Testis (tissue), 3 donors: ENCODE measurements around the gene SPOP. TPM values are rescaled to one million over a fixed set of nuclear protein-coding genes. Genes with fewer than 3 reads are reported as not detected.
"Not testable (repeated sequence)": the region's sequence is repeated elsewhere in the genome, so short reads cannot be mapped to it uniquely, and the experiment has no call there.

Experiments
- DNase-seq: peaks from one replicate; pipeline ENCODE4 v3.0.0-alpha.2; 2019
- H3K27ac ChIP-seq, 2 donors: fragments of 200-600 bp; sonication (generic); one replicate each; pipeline ENCODE4 v1.5.1; 2019
- H3K27me3 ChIP-seq: fragments of 200-600 bp; sonication (generic); one replicate; pipeline ENCODE4 v1.5.1; 2019
- H3K36me3 ChIP-seq: fragments of 200-600 bp; sonication (generic); one replicate; pipeline ENCODE4 v1.5.1; 2017; ENCODE audit warnings: low read depth; ENCODE audit errors: missing control alignments
- H3K4me1 ChIP-seq: fragments of 200-600 bp; sonication (generic); one replicate; pipeline ENCODE4 v1.5.1; 2019
- H3K4me3 ChIP-seq, 2 donors: fragments of 200-600 bp; sonication (generic); one replicate each; pipeline ENCODE4 v1.5.1; 2017 to 2019
- H3K9me3 ChIP-seq: fragments of 200-600 bp; sonication (generic); one replicate; pipeline ENCODE4 v1.5.1; 2017
- POLR2A ChIP-seq: fragments of 450-650 bp; IDR thresholded peaks from one replicate; pipeline ENCODE4 v1.6.1; 2017; ENCODE audit warnings: antibody characterized with exemption, mild to moderate bottlenecking, moderate library complexity
- WGBS, 2 donors: methylation state at CpG; one replicate each; pipeline ENCODE4 v1.1.5; 2018; 5-methylcytosine and 5-hydroxymethylcytosine counted together
- intact Hi-C: fragments of 100-400 bp; cut with DNase I; formaldehyde crosslinking; loops from one replicate; pipeline ENCODE4 v1.15.1; 2023; ENCODE audit warnings: low total_unique reads
- polyA plus RNA-seq: library from polyadenylated mRNA; stranded (reverse); fragments of 350-450 nt; fragmentation: Illumina TruSeq; extraction: RNeasy Lipid Tissue Mini Kit (QIAGEN cat#74804); gene quantifications from one replicate; pipeline ENCODE4 v1.2.3, GENCODE V29; 2014; ENCODE audit warnings: low read depth, low replicate concordance; ENCODE audit not compliant: insufficient read depth
- total RNA-seq, 2 donors: library from RNA; depleted of rRNA; stranded (reverse); fragments of >200 nt; gene quantifications; one replicate each; pipeline ENCODE4 v1.2.3, GENCODE V29; 2016
- TF ChIP-seq, protein P1 (sequence below), 3 experiments: fragments of 450-650 bp in 2 of 3; fragments of 200-600 bp in 1 of 3; sonication (generic) in 1 of 3; IDR thresholded peaks; one replicate each; pipeline ENCODE4 v1.5.1; 2016 to 2019; ENCODE audit warnings: antibody characterized with exemption in 3 of 3, mild to moderate bottlenecking in 2 of 3, moderate library complexity in 1 of 3

The SPOP gene
- total and polyA plus RNA-seq, 3 donors from 2014 or later: 39.6 to 60.6 (median 52.0) TPM

GRCh38 chr17:49570540-49571242, 107.2 kb downstream of the SPOP start:
- Histone ChIP-seq H3K27ac (peak overlapping the region; percentile 61 to 85), H3K36me3 (no peaks in the 10 kb centered on the region), H3K4me1 (peaks cover 55% of the 10 kb centered on the region), H3K4me3 (peak overlapping the region in 1 of 2 donors; percentile 58), H3K27me3 (no peaks in the 10 kb centered on the region), H3K9me3 (no peaks in the 10 kb centered on the region)
- TF ChIP-seq, protein P1, sequence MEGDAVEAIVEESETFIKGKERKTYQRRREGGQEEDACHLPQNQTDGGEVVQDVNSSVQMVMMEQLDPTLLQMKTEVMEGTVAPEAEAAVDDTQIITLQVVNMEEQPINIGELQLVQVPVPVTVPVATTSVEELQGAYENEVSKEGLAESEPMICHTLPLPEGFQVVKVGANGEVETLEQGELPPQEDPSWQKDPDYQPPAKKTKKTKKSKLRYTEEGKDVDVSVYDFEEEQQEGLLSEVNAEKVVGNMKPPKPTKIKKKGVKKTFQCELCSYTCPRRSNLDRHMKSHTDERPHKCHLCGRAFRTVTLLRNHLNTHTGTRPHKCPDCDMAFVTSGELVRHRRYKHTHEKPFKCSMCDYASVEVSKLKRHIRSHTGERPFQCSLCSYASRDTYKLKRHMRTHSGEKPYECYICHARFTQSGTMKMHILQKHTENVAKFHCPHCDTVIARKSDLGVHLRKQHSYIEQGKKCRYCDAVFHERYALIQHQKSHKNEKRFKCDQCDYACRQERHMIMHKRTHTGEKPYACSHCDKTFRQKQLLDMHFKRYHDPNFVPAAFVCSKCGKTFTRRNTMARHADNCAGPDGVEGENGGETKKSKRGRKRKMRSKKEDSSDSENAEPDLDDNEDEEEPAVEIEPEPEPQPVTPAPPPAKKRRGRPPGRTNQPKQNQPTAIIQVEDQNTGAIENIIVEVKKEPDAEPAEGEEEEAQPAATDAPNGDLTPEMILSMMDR (IDR thresholded peaks at IDR 0.05): no peak
- TF ChIP-seq POLR2A: no peak
- intact Hi-C loops: loop anchor here (5.0 to 10.0 kb wide), 2 partner anchors 122 to 204 kb away; no protein-coding TSS in a partner anchor
- DNase-seq: no peak
- 52 to 66% methylated on average over 5 to 11 of the region's 11 CpGs for WGBS, 2 donors

GRCh38 chr17:49568695-49569047, 109.2 kb downstream of the SPOP start:
- WGBS, 2 donors: 54 to 63% methylated on average over 7 of the region's 7 CpGs
- H3K36me3 ChIP-seq, H3K4me3 ChIP-seq, H3K27me3 ChIP-seq, DNase-seq, H3K9me3 ChIP-seq: not testable (repeated sequence)
- peak overlapping the region; percentile 70 to 84 for H3K27ac ChIP-seq
- H3K4me1 ChIP-seq: peaks cover 39% of the 10 kb centered on the region
- intact Hi-C loops: loop anchor here (5.0 kb wide), 1 partner anchor 279 kb away; the partner anchor contains the start of gene TAC4

DNA sequence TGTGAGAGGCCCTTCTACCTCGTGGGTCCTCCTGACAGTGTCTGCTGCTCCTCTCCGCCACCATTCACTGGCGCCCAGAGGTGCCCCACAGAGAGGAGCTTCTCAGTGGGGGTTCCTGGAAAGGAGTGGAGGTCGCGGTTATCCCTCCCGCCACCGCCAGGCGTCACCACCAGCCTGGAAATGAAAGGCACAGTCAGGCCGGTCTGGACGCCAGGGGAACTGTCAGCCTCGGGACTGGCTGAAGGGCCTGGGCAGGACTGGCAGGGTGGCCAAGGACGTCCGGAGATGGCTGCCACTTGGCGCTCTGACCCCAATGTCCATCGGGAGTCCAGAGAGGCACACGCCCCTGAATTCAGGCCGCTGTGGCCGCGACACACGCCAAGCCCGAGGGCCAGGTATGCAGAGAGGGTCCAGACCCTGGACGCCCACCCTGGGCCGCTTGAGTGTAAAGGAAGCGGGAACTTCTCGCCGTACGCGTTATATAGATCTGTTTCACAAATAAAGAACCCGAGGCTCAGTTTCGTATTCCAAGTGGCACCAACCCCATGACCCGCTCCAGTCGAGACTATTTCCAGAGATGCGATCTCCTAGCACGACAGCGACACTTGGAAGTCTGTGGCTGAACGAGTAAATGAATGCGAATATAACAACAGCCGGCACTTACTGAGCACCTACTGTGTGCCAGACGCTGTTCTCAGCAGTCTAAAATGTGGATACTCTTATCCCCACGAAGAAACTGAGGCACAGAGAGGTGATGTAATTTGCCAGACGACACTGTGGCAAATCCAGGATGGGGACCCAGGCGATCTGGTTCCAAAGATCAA, 109.8 kb downstream of the SPOP start:
- H3K36me3 ChIP-seq: no peaks in the 10 kb centered on the region
- DNase-seq: peak; percentile 95
- H3K4me3 ChIP-seq: peak overlapping the region; percentile 39 to 52
- H3K9me3 ChIP-seq: no peaks in the 10 kb centered on the region
- no peaks in the 10 kb centered on the region for H3K27me3 ChIP-seq
- peak overlapping the region; percentile 70 to 84 for H3K27ac ChIP-seq
- WGBS, 2 donors: 8 to 24% methylated on average over 9 to 38 of the region's 42 CpGs
- TF ChIP-seq POLR2A: no peak
- TF ChIP-seq, protein P1 (IDR thresholded peaks at IDR 0.05): peak; percentile 97 to 99 (median 97)
- intact Hi-C loops: loop anchor here (5.0 kb wide), 1 partner anchor 279 kb away; the partner anchor contains the start of gene TAC4
- H3K4me1 ChIP-seq: peaks cover 36% of the 10 kb centered on the region

DNA sequence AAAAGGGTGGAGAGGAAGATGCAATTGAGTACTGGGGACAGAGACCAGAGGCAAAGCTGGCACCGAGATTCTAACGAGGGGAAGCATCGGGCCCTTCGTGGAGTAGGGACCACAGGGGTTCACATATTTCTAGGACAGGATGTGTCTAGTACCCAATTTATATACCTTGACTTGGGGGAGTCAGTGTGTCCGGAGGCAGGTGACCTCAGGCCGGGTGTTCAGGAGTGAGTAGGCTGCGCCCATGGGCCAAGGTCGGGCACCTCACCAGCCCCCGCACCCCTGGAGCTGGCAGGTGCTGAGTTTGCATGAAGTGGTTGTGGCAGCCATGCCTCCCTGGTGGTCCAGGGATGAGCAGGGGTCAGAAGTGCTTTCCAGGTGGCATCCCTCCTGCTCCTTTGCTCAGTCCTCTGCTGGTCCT, 110.8 kb downstream of the SPOP start:
- no peak for DNase-seq
- 46 to 52% methylated on average over 7 to 9 of the region's 9 CpGs for WGBS, 2 donors
- no peak for TF ChIP-seq POLR2A
- TF ChIP-seq, protein P1 (IDR thresholded peaks at IDR 0.05): no peak
- Histone ChIP-seq H3K4me1 (peaks cover 35% of the 10 kb centered on the region), H3K36me3 (no peaks in the 10 kb centered on the region), H3K4me3 (no peak overlapping the region), H3K9me3 (no peaks in the 10 kb centered on the region), H3K27me3 (no peaks in the 10 kb centered on the region), H3K27ac (peak overlapping the region; percentile 70 to 84)
- intact Hi-C loops: loop anchor here (5.0 kb wide), 1 partner anchor 280 kb away; the partner anchor contains the start of gene TAC4

- intact Hi-C loops: loop anchor here (5.0 kb wide), 1 partner anchor 281 kb away; the partner anchor contains the start of gene TAC4
- 38 to 62% methylated on average over 5 of the region's 5 CpGs for WGBS, 2 donors
- no peaks in the 10 kb centered on the region for H3K9me3 ChIP-seq
- no peaks in the 10 kb centered on the region for H3K36me3 ChIP-seq
- H3K4me1 ChIP-seq: peaks cover 31% of the 10 kb centered on the region
- H3K4me3 ChIP-seq: no peak overlapping the region
- TF ChIP-seq, protein P1 (IDR thresholded peaks at IDR 0.05): no peak
- no peak for TF ChIP-seq POLR2A
- DNase-seq: peak; percentile 32
- H3K27me3 ChIP-seq: no peaks in the 10 kb centered on the region
- peak overlapping the region; percentile 70 to 84 for H3K27ac ChIP-seq
These were observed 111.2 kb downstream of the SPOP start for GRCh38 chr17:49566668-49567071.
